NOMO-1 treated with DMSO at 0.1 percent for 48 hours (cell line): ENCODE data around the gene RER1.

Experiments used
- DNase-seq: peaks from one replicate; lab custom pipeline; 2025; ENCODE audit not compliant: unreplicated experiment; lab: John Stamatoyannopoulos, UW

The RER1 gene

GRCh38 chr1:2375923-2376260 is 15.7 kb upstream of the RER1 start:
- no peak for DNase-seq

GRCh38 chr1:2376261-2376741 is 15.3 kb upstream of the RER1 start:
- no peak for DNase-seq

- DNase-seq = no peak
Measured at GRCh38 chr1:2376931-2377672, 14.5 kb upstream of the RER1 start.

GRCh38 chr1:2377751-2378440 is 13.7 kb upstream of the RER1 start:
- no peak for DNase-seq

- no peak for DNase-seq
Measured at GRCh38 chr1:2378441-2378851, 13.2 kb upstream of the RER1 start.

- DNase-seq = no peak
Measured at GRCh38 chr1:2378956-2379732, 12.5 kb upstream of the RER1 start.

- peak; percentile 8 for DNase-seq
Measured at GRCh38 chr1:2379733-2380404, 11.8 kb upstream of the RER1 start.

GRCh38 chr1:2380816-2381591 is 10.6 kb upstream of the RER1 start:
- DNase-seq = no peak

- DNase-seq = peak; percentile 36
Measured at GRCh38 chr1:2381741-2382620, 9.7 kb upstream of the RER1 start.

- DNase-seq = no peak
Measured at GRCh38 chr1:2382621-2383361, 8.8 kb upstream of the RER1 start.

- no peak for DNase-seq
Measured at GRCh38 chr1:2383576-2383975, 8.1 kb upstream of the RER1 start.

GRCh38 chr1:2384130-2384860 is 7.3 kb upstream of the RER1 start:
- no peak for DNase-seq

- no peak for DNase-seq
Measured at GRCh38 chr1:2384941-2385481, 6.6 kb upstream of the RER1 start.

GRCh38 chr1:2385606-2386280 is 5.9 kb upstream of the RER1 start:
- DNase-seq = no peak

GRCh38 chr1:2386636-2387611 is 4.7 kb upstream of the RER1 start:
- DNase-seq = no peak
